K562 (cell line): ENCODE data around the gene CYB5B. TPM values are rescaled to one million over a fixed set of nuclear protein-coding genes. Genes with fewer than 3 reads are reported as not detected.

ENCODE experiments used
- ETV1 ChIP-seq: fragments of 450-650 bp; conservative IDR thresholded peaks from 2 replicates; pipeline ENCODE4 v1.6.1; 2016; ENCODE audit warnings: missing genetic modification characterization, control low read depth, low read depth, missing compliant biosample characterization
- NKRF ChIP-seq: fragments of 450-650 bp; IDR thresholded peaks from 2 replicates; pipeline ENCODE4 v1.6.1; 2016; ENCODE audit warnings: borderline replicate concordance
- ZNF444 ChIP-seq: fragments of 250-450 bp; sonication (Bioruptor Pico); IDR thresholded peaks from 2 replicates; pipeline ENCODE4 v1.4.0; 2020; ENCODE audit warnings: mild to moderate bottlenecking, moderate library complexity
- ZNF77 ChIP-seq: fragments of 250-450 bp; sonication (Bioruptor Pico); IDR thresholded peaks from 2 replicates; pipeline ENCODE4 v1.5.0; 2020
- polyA plus RNA-seq, 8 experiments: library from polyadenylated mRNA; depleted of rRNA in 4 of 8; stranded (reverse) in 5 of 8; unstranded in 3 of 8; fragments of >200 nt; fragmentation: Nextera tagmentation in 2 of 8; fragmentation: Illumina TruSeq in 1 of 8; extraction: Ambion mirVana in 2 of 8; extraction: Trizol in 1 of 8; gene quantifications; 2 replicates each; pipeline versions ENCODE4 v1.2.1 to v1.2.3, GENCODE V29; 2011 to 2014; ENCODE audit warnings: inconsistent platforms in 1 of 8, missing spikeins in 1 of 8
- total RNA-seq, 7 experiments: library from RNA; depleted of rRNA in 6 of 7; stranded (reverse); fragments of >200 nt in 6 of 7; fragmentation: Illumina TruSeq in 2 of 7; extraction: Trizol in 2 of 7; gene quantifications; 2 replicates each; pipeline versions ENCODE4 v1.2.1 to v1.2.3, GENCODE V29; 2011 to 2021; ENCODE audit warnings: low replicate concordance in 1 of 7
- TF ChIP-seq, protein P1 (sequence below): sonication (generic); formaldehyde crosslinking; IDR thresholded peaks from 2 replicates; pipeline ENCODE4 v1.8.0; 2023; ENCODE audit warnings: missing genetic modification reagents, mild to moderate bottlenecking, borderline replicate concordance

The CYB5B gene
- total and polyA plus RNA-seq, 9 of the 15 experiments (the other 6 are each of a cell fraction or from before 2014, with no cell fraction given) = 29.9 to 274 (median 136) TPM

DNA sequence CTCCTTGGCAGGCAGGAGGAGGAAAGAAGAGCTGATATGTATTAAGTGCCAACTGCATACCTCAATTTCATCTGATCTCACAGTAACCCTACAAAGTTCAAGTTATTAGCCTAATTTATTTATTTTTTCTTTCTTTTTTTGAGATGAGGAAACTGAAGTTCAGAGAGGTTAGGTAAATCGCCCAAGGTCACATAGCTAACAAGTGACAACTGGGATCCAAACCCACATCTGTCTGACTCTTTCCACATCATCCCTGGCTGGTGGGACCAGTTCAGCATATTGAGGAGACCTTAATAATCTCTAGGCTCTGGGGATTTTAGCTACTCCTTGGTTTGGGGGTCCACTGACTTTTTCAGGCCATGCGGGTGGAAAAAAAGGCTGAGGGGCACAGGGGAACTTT is 60.9 kb downstream of the CYB5B start (continued):
- TF ChIP-seq, protein P1, sequence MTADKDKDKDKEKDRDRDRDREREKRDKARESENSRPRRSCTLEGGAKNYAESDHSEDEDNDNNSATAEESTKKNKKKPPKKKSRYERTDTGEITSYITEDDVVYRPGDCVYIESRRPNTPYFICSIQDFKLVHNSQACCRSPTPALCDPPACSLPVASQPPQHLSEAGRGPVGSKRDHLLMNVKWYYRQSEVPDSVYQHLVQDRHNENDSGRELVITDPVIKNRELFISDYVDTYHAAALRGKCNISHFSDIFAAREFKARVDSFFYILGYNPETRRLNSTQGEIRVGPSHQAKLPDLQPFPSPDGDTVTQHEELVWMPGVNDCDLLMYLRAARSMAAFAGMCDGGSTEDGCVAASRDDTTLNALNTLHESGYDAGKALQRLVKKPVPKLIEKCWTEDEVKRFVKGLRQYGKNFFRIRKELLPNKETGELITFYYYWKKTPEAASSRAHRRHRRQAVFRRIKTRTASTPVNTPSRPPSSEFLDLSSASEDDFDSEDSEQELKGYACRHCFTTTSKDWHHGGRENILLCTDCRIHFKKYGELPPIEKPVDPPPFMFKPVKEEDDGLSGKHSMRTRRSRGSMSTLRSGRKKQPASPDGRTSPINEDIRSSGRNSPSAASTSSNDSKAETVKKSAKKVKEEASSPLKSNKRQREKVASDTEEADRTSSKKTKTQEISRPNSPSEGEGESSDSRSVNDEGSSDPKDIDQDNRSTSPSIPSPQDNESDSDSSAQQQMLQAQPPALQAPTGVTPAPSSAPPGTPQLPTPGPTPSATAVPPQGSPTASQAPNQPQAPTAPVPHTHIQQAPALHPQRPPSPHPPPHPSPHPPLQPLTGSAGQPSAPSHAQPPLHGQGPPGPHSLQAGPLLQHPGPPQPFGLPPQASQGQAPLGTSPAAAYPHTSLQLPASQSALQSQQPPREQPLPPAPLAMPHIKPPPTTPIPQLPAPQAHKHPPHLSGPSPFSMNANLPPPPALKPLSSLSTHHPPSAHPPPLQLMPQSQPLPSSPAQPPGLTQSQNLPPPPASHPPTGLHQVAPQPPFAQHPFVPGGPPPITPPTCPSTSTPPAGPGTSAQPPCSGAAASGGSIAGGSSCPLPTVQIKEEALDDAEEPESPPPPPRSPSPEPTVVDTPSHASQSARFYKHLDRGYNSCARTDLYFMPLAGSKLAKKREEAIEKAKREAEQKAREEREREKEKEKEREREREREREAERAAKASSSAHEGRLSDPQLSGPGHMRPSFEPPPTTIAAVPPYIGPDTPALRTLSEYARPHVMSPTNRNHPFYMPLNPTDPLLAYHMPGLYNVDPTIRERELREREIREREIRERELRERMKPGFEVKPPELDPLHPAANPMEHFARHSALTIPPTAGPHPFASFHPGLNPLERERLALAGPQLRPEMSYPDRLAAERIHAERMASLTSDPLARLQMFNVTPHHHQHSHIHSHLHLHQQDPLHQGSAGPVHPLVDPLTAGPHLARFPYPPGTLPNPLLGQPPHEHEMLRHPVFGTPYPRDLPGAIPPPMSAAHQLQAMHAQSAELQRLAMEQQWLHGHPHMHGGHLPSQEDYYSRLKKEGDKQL (CRISPR knock-in tag) = no peak
- no peak for TF ChIP-seq ETV1 (tag)
- no peak for TF ChIP-seq ZNF77
- TF ChIP-seq NKRF = no peak
- no peak for TF ChIP-seq ZNF444 (CRISPR knock-in tag)
